Endothelial cell of umbilical vein (primary cell): Measurements from ENCODE around the gene TFCP2. TPM values are rescaled to one million over a fixed set of nuclear protein-coding genes. Genes with fewer than 3 reads are reported as not detected.

Experiments
- BruUV-seq: library from RNA; stranded (reverse); fragments of 400-500 nt; replicated peaks from 2 replicates; lab custom pipeline; 2021; lab: Mats Ljungman, UMichigan
- CTCF ChIA-PET: fragments of 300-600, 350-600 bp; sonication (Branson Sonifier 250); formaldehyde crosslinking; loops from one replicate; lab custom pipeline; 2021; ENCODE audit warnings: antibody characterized with exemption, inconsistent platforms; lab: Charles Lee
- POLR2A ChIA-PET: fragments of 300-600, 350-600 bp; sonication (Branson Sonifier 250); formaldehyde crosslinking; loops from one replicate; lab custom pipeline; 2021; ENCODE audit warnings: antibody characterized with exemption, inconsistent platforms; lab: Charles Lee
- DNase-seq: peaks from one replicate; pipeline ENCODE4 v3.0.0-alpha.2; 2011; ENCODE audit warnings: low read depth, low spot score
- FAIRE-seq: peaks from 2 replicates; lab custom pipeline; 2011; peaks lifted over from hg19 to GRCh38; lab: Jason Lieb, UNC
- H2AFZ ChIP-seq: 2 replicates; pipeline ENCODE4 v1.6.0; 2012; ENCODE audit warnings: low read depth, low read length, control low read depth, inconsistent platforms
- H3K27ac ChIP-seq: 2 replicates; pipeline ENCODE4 v1.5.1; 2011; ENCODE audit warnings: low read depth, mild to moderate bottlenecking, control low read depth, low read length, moderate library complexity; ENCODE audit not compliant: insufficient read depth
- H3K27me3 ChIP-seq, 2 experiments: 2 replicates each; pipeline versions ENCODE4 v1.6.0 to v1.6.1; 2011; ENCODE audit warnings: low read length in 2 of 2, mixed read lengths in 1 of 2; ENCODE audit not compliant: control insufficient read depth in 2 of 2, insufficient read depth in 2 of 2
- H3K36me3 ChIP-seq, 2 experiments: 2 replicates in 1 of 2; 3 replicates in 1 of 2; pipeline ENCODE4 v1.5.1; 2011; ENCODE audit warnings: low read length in 2 of 2, mild to moderate bottlenecking in 1 of 2, moderate library complexity in 1 of 2; ENCODE audit not compliant: control insufficient read depth in 2 of 2, insufficient read depth in 2 of 2; ENCODE audit errors: extremely low read depth in 1 of 2
- H3K4me1 ChIP-seq: 3 replicates; pipeline ENCODE4 v1.5.1; 2011; ENCODE audit warnings: mild to moderate bottlenecking, low read length; ENCODE audit not compliant: control insufficient read depth, insufficient read depth; ENCODE audit errors: extremely low read depth
- H3K4me2 ChIP-seq: 2 replicates; pipeline ENCODE4 v1.6.1; 2011; ENCODE audit warnings: low read length, control low read depth, mixed read lengths; ENCODE audit not compliant: insufficient read depth
- H3K4me3 ChIP-seq, 3 experiments: fragments of 200-600 bp in 1 of 3; sonication (generic), shearing (Covaris generic) in 1 of 3; replicated peaks in 1 of 3; 2 replicates each; pipeline ENCODE4 v1.5.1; 2011 to 2016; ENCODE audit warnings: control low read depth in 3 of 3, low read length in 3 of 3, mild to moderate bottlenecking in 2 of 3, inconsistent platforms in 1 of 3, low read depth in 1 of 3, moderate library complexity in 1 of 3; ENCODE audit not compliant: insufficient read depth in 1 of 3
- H3K79me2 ChIP-seq: 2 replicates; pipeline ENCODE4 v1.6.0; 2012; ENCODE audit warnings: low read length, inconsistent platforms; ENCODE audit not compliant: control insufficient read depth, insufficient read depth
- H3K9ac ChIP-seq: replicated peaks from 2 replicates; pipeline ENCODE3; 2011; ENCODE audit warnings: low read length, control low read depth; ENCODE audit not compliant: insufficient read depth; ENCODE audit errors: extremely low read depth
- H3K9me1 ChIP-seq: replicated peaks from 3 replicates; pipeline ENCODE4 v1.6.0; 2011; ENCODE audit warnings: mild to moderate bottlenecking, low read length; ENCODE audit not compliant: control insufficient read depth, insufficient read depth; ENCODE audit errors: extremely low read depth
- H3K9me3 ChIP-seq: replicated peaks from 2 replicates; pipeline ENCODE4 v1.5.1; 2012; ENCODE audit warnings: low read length, inconsistent platforms; ENCODE audit not compliant: control insufficient read depth, insufficient read depth
- H4K20me1 ChIP-seq: replicated peaks from 2 replicates; pipeline ENCODE3; 2011; ENCODE audit warnings: mild to moderate bottlenecking, low read length; ENCODE audit not compliant: control insufficient read depth, insufficient read depth; ENCODE audit errors: extremely low read depth
- CTCF ChIP-seq, 2 donors: IDR thresholded peaks; 1 replicate in 1 of 2; 2 replicates in 1 of 2; pipeline ENCODE4 v1.5.1; 2011; ENCODE audit warnings: low read length in 2 of 2, mild to moderate bottlenecking in 2 of 2, moderate library complexity in 2 of 2, control low read depth in 1 of 2, inconsistent platforms in 1 of 2, low read depth in 1 of 2; ENCODE audit not compliant: insufficient read depth in 1 of 2; ENCODE audit errors: extremely low read depth in 1 of 2
- EZH2 ChIP-seq: IDR thresholded peaks from 2 replicates; pipeline ENCODE4 v1.6.1; 2012; ENCODE audit warnings: borderline replicate concordance, low read depth, mild to moderate bottlenecking, moderate library complexity, low read length, inconsistent platforms; ENCODE audit not compliant: severe bottlenecking
- FOS ChIP-seq: IDR thresholded peaks from 2 replicates; pipeline ENCODE4 v1.6.1; 2011; ENCODE audit warnings: mild to moderate bottlenecking, low read length, moderate library complexity, borderline replicate concordance; ENCODE audit not compliant: insufficient read depth
- GATA2 ChIP-seq: IDR thresholded peaks from 2 replicates; pipeline ENCODE4 v1.7.0; 2011; ENCODE audit warnings: low read depth, mild to moderate bottlenecking, moderate library complexity, mixed read lengths, low read length; ENCODE audit not compliant: insufficient read length, insufficient read depth
- MAX ChIP-seq: IDR thresholded peaks from 2 replicates; pipeline ENCODE4 v1.6.1; 2011; ENCODE audit not compliant: insufficient read depth, insufficient read length
- POLR2A ChIP-seq: IDR thresholded peaks from 2 replicates; pipeline ENCODE4 v1.6.1; 2012; ENCODE audit warnings: low read depth, mild to moderate bottlenecking, control low read depth, low read length
- POLR2AphosphoS5 ChIP-seq: IDR thresholded peaks from 2 replicates; pipeline ENCODE4 v1.6.1; 2012; ENCODE audit warnings: low read depth, mild to moderate bottlenecking, control low read depth, low read length, moderate library complexity; ENCODE audit not compliant: insufficient read depth
- dilution Hi-C: fragments of 300-500 bp; cut with MboI; formaldehyde crosslinking; loops from one replicate; pipeline ENCODE4 v1.15.0; 2019; ENCODE audit warnings: low sequenced_read_pairs; ENCODE audit not compliant: extremely low pct_ligation_motif_present
- intact Hi-C: fragments of 100-400 bp; cut with micrococcal nuclease; formaldehyde crosslinking; loops from one replicate; pipeline ENCODE4 v1.10.0; 2022
- polyA plus RNA-seq, 4 experiments: library from polyadenylated mRNA; depleted of rRNA in 3 of 4; stranded (reverse) in 3 of 4; unstranded in 1 of 4; fragments of >200 nt; gene quantifications; 2 replicates each; pipeline versions ENCODE4 v1.2.1 to v1.2.3, GENCODE V29; 2011 to 2012; ENCODE audit warnings: missing spikeins in 1 of 4
- total RNA-seq: library from RNA; stranded (reverse); gene quantifications from 2 replicates; pipeline ENCODE4 v1.2.3, GENCODE V29; 2021

The TFCP2 gene
- total and polyA plus RNA-seq, 2 donors (not counting 3 experiments of a cell fraction or from before 2014, with no cell fraction given), result 10.2 to 28.6 TPM

- intact Hi-C loops, result loop anchor here (5.0 kb wide), 2 partner anchors 57 to 133 kb away; partner anchors contain the start of genes CSRNP2 and SMAGP
- no peak overlapping the region for H2AFZ ChIP-seq
- H3K79me2 ChIP-seq, result no peaks in the 10 kb centered on the region
- H3K4me2 ChIP-seq, result no peak overlapping the region
- no peaks in the 10 kb centered on the region for H3K27me3 ChIP-seq
- no peaks in the 10 kb centered on the region for H3K9me3 ChIP-seq
- H3K9ac ChIP-seq, result no peak overlapping the region
- no peaks in the 10 kb centered on the region for H3K9me1 ChIP-seq
- BruUV-seq, result no TSS peak
- dilution Hi-C loops, result no loop called here
- ChIA-PET POLR2A (no interaction called here), CTCF (interaction anchor here (2.1 kb wide), 1 partner anchor 10 kb away, joined by 5 read pairs; no protein-coding TSS in a partner anchor)
- H3K27ac ChIP-seq, result no peak overlapping the region
- no peak for FAIRE-seq
- no peak for DNase-seq
- no peak overlapping the region for H3K4me3 ChIP-seq
- H3K4me1 ChIP-seq, result peaks cover 16% of the 10 kb centered on the region
- H3K36me3 ChIP-seq, result no peaks in the 10 kb centered on the region
- TF ChIP-seq GATA2, result no peak
- TF ChIP-seq MAX, result no peak
- TF ChIP-seq POLR2A, result no peak
- TF ChIP-seq POLR2AphosphoS5, result no peak
- no peak for TF ChIP-seq FOS
- H4K20me1 ChIP-seq, result no peaks in the 10 kb centered on the region
Measured at GRCh38 chr12:51214895-51215294, 42.0 kb upstream of the TFCP2 start.

- Histone ChIP-seq H3K36me3 (no peaks in the 10 kb centered on the region), H3K9ac (no peak overlapping the region), H3K4me2 (no peak overlapping the region), H3K4me3 (no peak overlapping the region), H4K20me1 (no peaks in the 10 kb centered on the region), H3K79me2 (no peaks in the 10 kb centered on the region), H3K27ac (no peak overlapping the region), H3K27me3 (no peaks in the 10 kb centered on the region), H3K4me1 (no peaks in the 10 kb centered on the region), H2AFZ (no peak overlapping the region), H3K9me3 (no peaks in the 10 kb centered on the region), H3K9me1 (no peaks in the 10 kb centered on the region)
- intact Hi-C loops, result no loop called here
- DNase-seq (no peak), FAIRE-seq (no peak)
- dilution Hi-C loops, result no loop called here
- no TSS peak for BruUV-seq
- ChIA-PET POLR2A (no interaction called here), CTCF (interaction anchor here (1.0 to 2.6 kb wide), 2 partner anchors 42 to 130 kb away, joined by 3 to 9 read pairs; no protein-coding TSS in a partner anchor)
- no peak for TF ChIP-seq EZH2
- no peak for TF ChIP-seq CTCF (IDR thresholded peaks at IDR 0.05; ENCODE audit: extremely low read depth in 1 of 2, insufficient read depth in 1 of 2, low read depth in 1 of 2, low read length in 2 of 2)
Measured at GRCh38 chr12:51210690-51211395, 37.9 kb upstream of the TFCP2 start.
